AG08396 (cell line): ENCODE measurements around the gene MAP4K5.

Experiments
- DNase-seq: peaks from one replicate; pipeline ENCODE4 v3.0.0; 2012; ENCODE audit warnings: low spot score, mixed read lengths

MAP4K5 gene

DNA sequence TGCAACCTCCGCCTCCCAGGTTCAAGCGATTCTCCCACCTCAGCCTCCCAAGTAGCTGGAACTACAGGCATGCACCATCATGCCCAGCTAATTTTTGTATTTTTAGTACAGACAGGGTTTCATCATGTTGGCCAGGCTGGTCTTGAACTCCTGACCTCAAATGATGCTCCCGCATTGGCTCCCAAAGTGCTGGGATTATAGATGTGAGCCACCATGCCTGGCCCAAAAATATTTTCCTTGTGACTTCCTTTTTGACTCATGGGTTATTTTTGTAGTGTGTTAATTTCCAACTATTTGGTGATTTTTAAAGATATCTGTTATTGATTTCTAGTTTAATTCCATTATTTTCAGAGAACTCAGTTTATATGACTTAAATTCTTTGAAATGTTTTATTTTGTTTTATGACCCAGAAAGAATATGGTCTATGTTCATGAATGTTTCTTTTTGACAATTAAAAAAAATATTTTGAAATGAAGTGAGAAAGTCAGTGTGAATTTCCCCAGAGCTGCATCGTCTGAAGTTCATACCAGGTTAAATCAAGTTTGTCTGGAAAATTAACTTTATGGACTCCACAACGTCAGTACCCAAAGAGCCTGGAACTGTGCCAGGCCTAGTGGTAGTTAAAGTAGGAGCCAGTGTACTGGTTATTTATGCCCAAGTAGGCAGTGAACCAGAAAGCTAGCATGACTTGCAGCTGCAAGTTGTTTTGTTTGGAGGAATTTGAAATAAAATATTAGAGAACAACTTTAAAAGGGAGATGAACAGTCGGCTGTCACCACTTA lies 132.9 kb downstream of the MAP4K5 start:
- DNase-seq: peak; percentile 39

DNA sequence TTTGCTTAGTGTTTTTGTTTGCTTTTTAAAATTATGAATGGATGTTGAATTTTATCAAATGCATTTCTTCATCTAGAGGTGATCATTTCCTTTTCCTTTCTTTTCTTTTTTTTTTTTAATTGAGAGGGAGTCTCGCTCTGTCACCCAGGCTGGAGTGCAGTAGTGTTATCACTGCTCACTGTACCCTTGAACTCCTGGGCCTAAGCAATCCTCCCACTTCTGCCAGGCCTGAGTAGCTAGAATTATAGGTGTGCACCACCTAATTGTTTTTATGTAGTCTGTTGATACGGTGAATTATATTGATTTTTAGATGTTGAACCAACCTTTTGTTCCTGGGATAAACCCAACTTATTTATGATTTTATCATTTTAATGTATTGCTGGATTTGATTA lies 134.2 kb downstream of the MAP4K5 start:
- no peak for DNase-seq

- peak; percentile 7 for DNase-seq
These were observed 134.8 kb downstream of the MAP4K5 start for GRCh38 chr14:50397390-50398188.

DNA sequence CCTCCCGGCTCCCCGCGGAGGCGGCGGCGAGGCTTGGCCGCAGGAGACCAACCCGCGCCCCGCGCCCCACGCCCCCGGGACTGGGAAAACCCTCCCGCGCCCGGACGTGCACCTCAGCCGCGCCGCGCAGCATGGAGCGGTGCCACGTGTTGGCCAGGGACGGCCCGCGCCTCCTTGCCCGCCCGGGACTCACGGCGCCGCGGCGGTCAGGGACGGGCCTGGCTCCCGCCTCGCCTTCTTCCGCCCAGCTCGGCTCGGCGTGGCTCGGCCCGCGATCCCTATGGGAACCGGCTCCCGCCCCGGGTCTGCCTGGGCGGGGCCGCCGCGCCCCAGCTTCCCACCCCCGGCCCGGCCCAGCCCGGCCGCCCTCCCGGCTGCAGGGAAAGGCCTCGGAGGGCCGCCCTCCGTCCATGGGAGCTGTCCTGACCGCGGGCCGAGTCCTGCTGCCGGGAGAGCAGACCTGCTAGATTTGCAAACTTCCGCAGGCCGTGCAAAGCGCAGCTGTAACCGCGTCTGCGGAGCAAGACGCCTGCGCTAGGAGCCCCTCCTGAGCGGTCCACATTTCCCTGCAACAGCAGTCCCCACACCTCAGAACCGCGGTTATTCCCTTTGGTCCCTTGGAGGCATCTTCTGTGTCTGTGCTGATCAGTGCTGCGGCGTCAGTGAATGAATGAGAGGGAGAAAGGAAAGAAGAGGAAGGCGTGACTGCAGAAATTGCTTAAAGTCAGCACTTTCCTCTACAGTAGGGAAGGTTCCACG lies 135.6 kb downstream of the MAP4K5 start, which contains the start of gene CDKL1:
CDKL1 (minus strand) TSS at position 251 of the 759 bp plus-strand sequence. CDS start 1,013 bp downstream, outside the sequence.
- DNase-seq: peak; percentile 85

DNA sequence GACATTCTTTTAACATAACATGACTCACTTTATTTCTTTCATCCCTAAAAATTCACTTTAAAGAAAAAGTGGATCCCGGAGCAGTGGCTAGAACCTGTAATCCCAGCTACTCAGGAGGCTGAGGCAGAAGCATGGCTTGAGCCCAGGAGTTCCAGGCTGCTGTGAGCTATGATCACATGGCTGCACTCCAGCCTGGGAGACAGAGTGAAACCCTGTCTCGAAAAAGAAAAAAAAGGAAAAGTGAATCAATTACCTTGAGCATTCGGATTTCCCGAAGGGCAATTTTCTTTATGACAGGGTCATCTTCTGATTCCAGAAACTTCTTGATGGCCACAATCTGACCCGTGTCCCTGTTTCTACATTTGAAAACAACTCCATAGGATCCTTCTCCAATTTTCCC lies 136.9 kb downstream of the MAP4K5 start:
- DNase-seq: no peak

DNA sequence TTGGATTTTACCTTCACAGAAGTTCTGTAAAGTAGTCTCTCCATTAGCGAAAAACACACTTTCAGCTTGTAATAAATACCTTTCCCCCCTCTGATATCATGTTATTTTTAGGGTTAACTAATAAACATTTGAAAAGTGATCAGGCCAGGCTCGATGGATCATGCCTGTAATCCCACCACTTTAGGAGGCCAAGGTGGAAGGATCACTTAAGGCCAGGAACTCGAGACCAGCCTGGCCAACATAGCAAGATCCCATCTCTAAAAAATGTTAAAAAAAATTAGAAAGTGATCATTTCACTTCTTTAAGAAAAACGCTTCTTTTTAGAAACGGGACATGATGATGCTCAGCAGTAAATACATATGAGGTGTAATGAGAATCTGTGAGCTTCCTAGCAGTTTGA lies 137.7 kb downstream of the MAP4K5 start:
- DNase-seq: no peak

DNA sequence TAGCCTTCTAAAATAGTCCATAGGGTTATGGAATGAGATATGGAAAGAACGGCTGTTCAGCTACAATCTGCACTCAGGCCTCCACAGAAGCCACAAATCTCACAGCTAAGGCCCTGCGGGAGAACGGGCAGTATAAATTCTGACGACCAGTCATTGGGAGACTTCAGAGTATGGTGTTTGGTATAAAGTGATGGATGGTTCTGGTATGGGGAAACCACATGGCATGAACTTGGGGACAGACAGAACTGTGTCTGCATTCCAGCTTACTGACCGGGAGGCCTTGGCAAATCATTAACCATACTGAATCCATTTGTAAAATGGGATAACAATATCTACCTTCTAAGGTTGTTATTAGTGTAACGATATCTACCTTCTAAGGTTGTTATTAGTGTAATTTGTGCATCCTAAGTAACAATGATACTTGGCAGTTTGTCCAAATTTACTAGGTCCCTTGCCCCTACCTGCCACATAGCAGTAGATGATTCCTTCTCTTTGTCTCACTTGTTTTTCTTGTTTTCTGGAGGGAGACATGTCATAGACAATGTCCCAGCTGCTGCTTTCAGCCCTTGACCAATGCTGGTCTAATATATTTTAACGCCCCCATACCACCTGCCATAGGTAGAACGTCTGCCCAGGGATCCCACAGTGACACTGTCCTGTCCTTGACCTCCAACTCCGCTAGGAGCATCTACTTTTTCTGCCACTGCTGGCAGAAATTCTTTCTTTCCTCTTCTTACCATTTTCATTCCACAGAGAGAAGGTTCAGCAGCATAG lies 142.5 kb downstream of the MAP4K5 start:
- no peak for DNase-seq

- no peak for DNase-seq
These were observed 144.0 kb downstream of the MAP4K5 start for GRCh38 chr14:50388256-50388931.

- DNase-seq: no peak
These were observed 144.8 kb downstream of the MAP4K5 start for GRCh38 chr14:50387548-50387947.

DNA sequence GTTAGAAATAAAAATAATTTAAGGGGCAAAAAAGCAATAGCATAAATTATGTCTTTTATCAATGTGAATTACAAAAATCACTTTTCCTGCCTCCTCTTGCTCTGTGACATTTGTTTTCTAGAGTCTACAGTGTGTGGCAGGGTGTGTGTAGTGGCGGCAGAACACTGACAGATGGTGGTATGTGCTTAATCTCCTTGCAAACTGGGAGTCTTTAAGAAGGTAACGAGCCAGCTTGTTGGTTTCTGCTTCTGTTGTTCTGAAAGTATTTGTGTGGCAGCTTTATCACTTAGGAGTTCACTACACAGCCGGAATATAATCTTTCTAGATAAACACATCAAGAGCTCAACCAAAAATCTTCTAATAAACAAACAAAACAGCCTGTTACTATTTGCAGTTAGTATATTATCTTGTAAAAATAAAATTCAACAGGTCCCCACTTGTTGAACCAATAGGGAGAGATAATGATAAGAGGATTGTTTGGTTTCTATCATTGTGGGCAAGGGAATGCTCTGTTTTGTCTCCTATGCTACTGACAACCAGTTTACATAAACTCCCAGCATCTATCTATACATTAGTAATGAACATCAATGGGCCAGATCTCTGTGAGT lies 148.6 kb downstream of the MAP4K5 start:
- no peak for DNase-seq

GRCh38 chr14:50381823-50382287 lies 150.5 kb downstream of the MAP4K5 start:
- DNase-seq: no peak

DNA sequence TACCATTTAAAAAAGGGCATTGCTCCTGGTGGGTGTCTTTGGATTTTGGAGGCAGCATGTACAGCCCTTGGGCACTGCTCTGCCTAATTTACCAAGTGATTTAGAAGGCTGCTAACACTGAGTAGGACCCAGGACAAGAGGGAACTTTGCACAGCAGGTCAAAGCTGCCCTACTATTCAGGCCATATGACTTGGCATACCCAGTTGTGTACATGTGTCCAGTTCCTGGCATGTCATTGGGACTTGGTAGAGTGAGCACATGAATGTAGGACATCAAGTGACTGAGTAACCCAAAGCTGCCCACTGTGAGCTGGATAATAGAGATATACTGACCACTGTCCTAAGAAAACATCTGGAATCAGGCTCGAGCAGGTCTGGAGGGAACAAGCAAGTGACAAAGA lies 151.4 kb downstream of the MAP4K5 start:
- no peak for DNase-seq

- no peak for DNase-seq
These were observed 151.9 kb downstream of the MAP4K5 start for GRCh38 chr14:50380455-50380854.

GRCh38 chr14:50379563-50379962 lies 152.8 kb downstream of the MAP4K5 start:
- no peak for DNase-seq

GRCh38 chr14:50377550-50378085 lies 154.8 kb downstream of the MAP4K5 start:
- DNase-seq: no peak

GRCh38 chr14:50375760-50376159 lies 156.6 kb downstream of the MAP4K5 start:
- DNase-seq: no peak

GRCh38 chr14:50373959-50374358 lies 158.4 kb downstream of the MAP4K5 start:
- DNase-seq: no peak

DNA sequence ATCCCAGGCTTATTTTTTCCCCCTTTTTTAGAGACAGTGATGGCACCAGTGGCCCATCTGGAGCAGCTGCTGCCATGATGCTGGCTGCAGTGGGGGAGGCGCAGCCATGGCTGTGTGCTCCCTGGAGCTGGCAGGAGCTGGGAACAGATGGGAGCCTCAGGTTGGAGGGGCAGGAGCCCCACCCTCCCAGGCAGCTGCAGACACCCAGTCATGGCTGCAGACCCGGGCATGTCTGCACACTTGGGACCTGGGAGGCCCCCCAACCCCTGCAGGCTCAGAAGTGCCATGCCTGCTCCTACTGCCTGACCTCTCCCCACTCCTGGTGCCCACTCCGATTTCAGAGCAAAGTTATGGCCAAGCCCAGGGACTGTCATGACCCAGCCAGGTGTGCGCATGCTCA lies 160.8 kb downstream of the MAP4K5 start:
- DNase-seq: no peak
